H1 (cell line): ENCODE measurements around the gene SYTL1. TPM values are rescaled to one million over a fixed set of nuclear protein-coding genes. Genes with fewer than 3 reads are reported as not detected.

Experiments used
- CTCF ChIA-PET: fragments of 300-600 bp; sonication (Branson Sonifier 250); formaldehyde crosslinking; loops from one replicate; lab custom pipeline; 2021; ENCODE audit not compliant: partially characterized antibody; lab: Charles Lee
- POLR2A ChIA-PET: fragments of 300-600 bp; sonication (Branson Sonifier 250); formaldehyde crosslinking; loops from one replicate; lab custom pipeline; 2021; ENCODE audit warnings: inconsistent platforms; ENCODE audit not compliant: partially characterized antibody; lab: Charles Lee
- DNase-seq, 2 experiments: peaks; one replicate each; pipeline versions ENCODE4 v3.0.0 to v3.0.0-alpha.2; 2010 to 2022; ENCODE audit warnings: low spot score in 2 of 2, low read depth in 1 of 2, mixed read lengths in 1 of 2
- FAIRE-seq: peaks from 2 replicates; lab custom pipeline; 2011; peaks lifted over from hg19 to GRCh38; lab: Jason Lieb, UNC
- H2AFZ ChIP-seq: 2 replicates; pipeline ENCODE4 v1.8.1; 2012; ENCODE audit warnings: low read length, inconsistent platforms
- H2AK5ac ChIP-seq: 2 replicates; pipeline ENCODE4 v1.6.1; 2013; ENCODE audit warnings: low read depth, low read length
- H2BK120ac ChIP-seq: replicated peaks from 2 replicates; pipeline ENCODE3; 2013; ENCODE audit warnings: low read depth, low read length, inconsistent platforms
- H2BK12ac ChIP-seq: 2 replicates; pipeline ENCODE4 v1.6.1; 2013; ENCODE audit warnings: low read depth, low read length
- H2BK15ac ChIP-seq: 2 replicates; pipeline ENCODE4 v1.6.1; 2013; ENCODE audit warnings: low read length
- H2BK20ac ChIP-seq: 2 replicates; pipeline ENCODE4 v1.6.1; 2013; ENCODE audit warnings: low read length
- H2BK5ac ChIP-seq: 2 replicates; pipeline ENCODE4 v1.6.1; 2013; ENCODE audit warnings: low read depth, low read length
- H3K14ac ChIP-seq: 2 replicates; pipeline ENCODE4 v1.6.1; 2013; ENCODE audit warnings: inconsistent platforms; ENCODE audit not compliant: insufficient read length
- H3K18ac ChIP-seq: 2 replicates; pipeline ENCODE4 v1.6.1; 2013; ENCODE audit warnings: low read length; ENCODE audit errors: extremely low read depth
- H3K23ac ChIP-seq: 2 replicates; pipeline ENCODE4 v1.6.1; 2013; ENCODE audit warnings: inconsistent platforms; ENCODE audit not compliant: insufficient read length
- H3K23me2 ChIP-seq: 2 replicates; pipeline ENCODE4 v1.6.1; 2013; ENCODE audit warnings: low read depth, low read length
- H3K27ac ChIP-seq: 2 replicates; pipeline ENCODE4 v1.6.1; 2011; ENCODE audit warnings: low read depth, low read length, inconsistent platforms
- H3K27me3 ChIP-seq, 4 experiments: replicated peaks in 1 of 4; 1 replicate in 1 of 4; 2 replicates in 3 of 4; pipeline versions ENCODE4 v1.6.1 to v1.8.1; 2011 to 2013; ENCODE audit warnings: low read length in 3 of 4, mild to moderate bottlenecking in 3 of 4, inconsistent platforms in 2 of 4, mixed read lengths in 2 of 4, moderate library complexity in 1 of 4; ENCODE audit not compliant: control insufficient read depth in 3 of 4, insufficient read depth in 3 of 4; ENCODE audit errors: extremely low read depth in 1 of 4
- H3K36me3 ChIP-seq, 4 experiments: 2 replicates each; pipeline versions ENCODE4 v1.6.1 to v1.8.1; 2011 to 2013; ENCODE audit warnings: mild to moderate bottlenecking in 4 of 4, low read length in 3 of 4, moderate library complexity in 2 of 4, control low read depth in 1 of 4, inconsistent platforms in 1 of 4; ENCODE audit not compliant: insufficient read depth in 4 of 4, control insufficient read depth in 2 of 4
- H3K4ac ChIP-seq: replicated peaks from 2 replicates; pipeline ENCODE3; 2013; ENCODE audit warnings: low read length, low read depth, mixed read lengths, inconsistent platforms; ENCODE audit not compliant: insufficient read length
- H3K4me1 ChIP-seq, 4 experiments: replicated peaks in 1 of 4; 1 replicate in 1 of 4; 2 replicates in 3 of 4; pipeline versions ENCODE4 v1.6.1 to v1.8.1; 2011 to 2013; ENCODE audit warnings: low read length in 3 of 4, inconsistent platforms in 2 of 4, mixed read lengths in 1 of 4; ENCODE audit not compliant: insufficient read depth in 4 of 4, control insufficient read depth in 3 of 4
- H3K4me2 ChIP-seq, 2 experiments: 2 replicates each; pipeline versions ENCODE4 v1.6.1 to v1.8.1; 2011 to 2013; ENCODE audit warnings: low read depth in 2 of 2, low read length in 2 of 2, control low read depth in 1 of 2, inconsistent platforms in 1 of 2, mild to moderate bottlenecking in 1 of 2; ENCODE audit not compliant: insufficient read depth in 1 of 2
- H3K4me3 ChIP-seq, 4 experiments: fragments of 200-600, 300-600 bp in 1 of 4; sonication (generic), shearing (Covaris generic), sonication (Bioruptor Twin) in 1 of 4; 2 replicates each; pipeline versions ENCODE4 v1.5.1 to v1.8.1; 2011 to 2016; ENCODE audit warnings: low read length in 4 of 4, low read depth in 3 of 4, control low read depth in 2 of 4, inconsistent platforms in 2 of 4, mild to moderate bottlenecking in 2 of 4, mixed read lengths in 1 of 4, moderate library complexity in 1 of 4; ENCODE audit not compliant: insufficient read depth in 2 of 4; ENCODE audit errors: extremely low read depth in 1 of 4
- H3K56ac ChIP-seq: replicated peaks from 2 replicates; pipeline ENCODE3; 2013; ENCODE audit warnings: low read depth, mild to moderate bottlenecking, mixed read lengths, low read length, inconsistent platforms; ENCODE audit not compliant: insufficient read length
- H3K79me1 ChIP-seq: 2 replicates; pipeline ENCODE4 v1.6.1; 2013; ENCODE audit warnings: low read depth, low read length, control low read depth
- H3K79me2 ChIP-seq, 2 experiments: 2 replicates each; pipeline versions ENCODE4 v1.6.1 to v1.8.1; 2012 to 2013; ENCODE audit warnings: low read length in 2 of 2, mild to moderate bottlenecking in 2 of 2, inconsistent platforms in 1 of 2; ENCODE audit not compliant: insufficient read depth in 2 of 2, control insufficient read depth in 1 of 2
- H3K9ac ChIP-seq, 4 experiments: replicated peaks in 1 of 4; 1 replicate in 1 of 4; 2 replicates in 3 of 4; pipeline versions ENCODE4 v1.6.1 to v1.8.1; 2011 to 2013; ENCODE audit warnings: low read depth in 3 of 4, low read length in 3 of 4, control low read depth in 2 of 4, mild to moderate bottlenecking in 2 of 4, moderate library complexity in 2 of 4, inconsistent platforms in 1 of 4; ENCODE audit errors: extremely low read depth in 1 of 4
- H3K9me3 ChIP-seq, 2 experiments: 2 replicates each; pipeline versions ENCODE4 v1.6.1 to v1.8.1; 2012 to 2013; ENCODE audit warnings: mild to moderate bottlenecking in 2 of 2, moderate library complexity in 2 of 2, control low read depth in 1 of 2, inconsistent platforms in 1 of 2, low read depth in 1 of 2, low read length in 1 of 2, mixed read lengths in 1 of 2; ENCODE audit not compliant: insufficient read depth in 2 of 2
- H4K20me1 ChIP-seq, 2 experiments: replicated peaks in 1 of 2; 2 replicates each; pipeline versions ENCODE3 to v1.8.1; 2011 to 2013; ENCODE audit warnings: inconsistent platforms in 2 of 2, low read length in 2 of 2, mild to moderate bottlenecking in 1 of 2; ENCODE audit not compliant: insufficient read depth in 2 of 2, control insufficient read depth in 1 of 2
- H4K5ac ChIP-seq: 2 replicates; pipeline ENCODE4 v1.6.1; 2013; ENCODE audit warnings: low read length, low read depth, mixed read lengths, inconsistent platforms; ENCODE audit not compliant: insufficient read length
- H4K8ac ChIP-seq: 2 replicates; pipeline ENCODE4 v1.8.0; 2013; ENCODE audit warnings: mild to moderate bottlenecking, moderate library complexity, low read length, inconsistent platforms; ENCODE audit not compliant: insufficient read depth; ENCODE audit errors: extremely low read depth
- H4K91ac ChIP-seq: replicated peaks from 2 replicates; pipeline ENCODE3; 2013; ENCODE audit warnings: low read length, mixed read lengths, inconsistent platforms; ENCODE audit not compliant: insufficient read length
- BACH1 ChIP-seq: IDR thresholded peaks from 2 replicates; pipeline ENCODE4 v1.6.1; 2012; ENCODE audit warnings: low read length, improper control_type of control experiment
- CREB1 ChIP-seq: IDR thresholded peaks from 2 replicates; pipeline ENCODE4 v1.6.1; 2012; ENCODE audit warnings: inconsistent platforms
- EGR1 ChIP-seq: IDR thresholded peaks from 2 replicates; pipeline ENCODE4 v1.6.1; 2011; ENCODE audit warnings: low read depth, low read length, borderline replicate concordance
- JUN ChIP-seq: IDR thresholded peaks from 2 replicates; pipeline ENCODE4 v1.6.1; 2011; ENCODE audit warnings: low read depth, mild to moderate bottlenecking, improper control_type of control experiment, low read length
- PHF8 ChIP-seq: fragments of 200-600 bp; sonication (generic); conservative IDR thresholded peaks from 2 replicates; pipeline ENCODE4 v1.7.1; 2012; ENCODE audit warnings: low read depth, mild to moderate bottlenecking, inconsistent platforms, low read length, moderate library complexity
- POLR2A ChIP-seq, 2 experiments: IDR thresholded peaks; 1 replicate in 1 of 2; 2 replicates in 1 of 2; pipeline ENCODE4 v1.6.1; 2011; ENCODE audit warnings: low read depth in 2 of 2, low read length in 2 of 2, mild to moderate bottlenecking in 2 of 2; ENCODE audit errors: control extremely low read depth in 1 of 2
- RBBP5 ChIP-seq: IDR thresholded peaks from 2 replicates; pipeline ENCODE4 v1.7.1; 2012; ENCODE audit warnings: low read depth, mild to moderate bottlenecking, inconsistent platforms, low read length, moderate library complexity, borderline replicate concordance
- SAP30 ChIP-seq: fragments of 300-600 bp; sonication (generic); IDR thresholded peaks from 2 replicates; pipeline ENCODE4 v1.7.1; 2012; ENCODE audit warnings: low read length, moderate library complexity, mild to moderate bottlenecking, inconsistent platforms; ENCODE audit not compliant: insufficient read depth, insufficient replicate concordance
- SP4 ChIP-seq: IDR thresholded peaks from 2 replicates; pipeline ENCODE4 v1.6.1; 2012; ENCODE audit warnings: low read length, inconsistent platforms
- TEAD4 ChIP-seq: IDR thresholded peaks from 2 replicates; pipeline ENCODE4 v1.6.1; 2012; ENCODE audit warnings: low read depth, low read length, inconsistent platforms, mixed read lengths
- ZNF274 ChIP-seq: IDR thresholded peaks from 2 replicates; pipeline ENCODE4 v1.7.0; 2012; ENCODE audit warnings: low read length, borderline replicate concordance; ENCODE audit errors: extremely low read depth
- WGBS, 2 experiments: shearing (Covaris generic) in 1 of 2; methylation state at CpG; one replicate each; pipeline versions ENCODE4 v1.1.6 to v1.1.7; 2013 to 2015; ENCODE audit warnings: low lambda C conversion rate in 2 of 2, mixed read lengths in 2 of 2, inconsistent platforms in 1 of 2, low coverage in 1 of 2, missing lambda C conversion rate in 1 of 2; ENCODE audit not compliant: insufficient replicate concordance in 2 of 2, insufficient coverage in 1 of 2, insufficient read length in 1 of 2; ENCODE audit errors: extremely low coverage in 1 of 2, missing lambda C conversion rate in 1 of 2; 5-methylcytosine and 5-hydroxymethylcytosine counted together
- polyA plus RNA-seq, 7 experiments: library from polyadenylated mRNA; depleted of rRNA in 3 of 7; stranded (reverse) in 5 of 7; unstranded in 2 of 7; fragments of >200 nt in 5 of 7; fragments of 200-250 nt in 2 of 7; gene quantifications; 1 replicate in 5 of 7; 2 replicates in 1 of 7; 4 replicates in 1 of 7; pipeline versions ENCODE4 v1.2.1 to v1.2.3, GENCODE V29; 2011 to 2013; ENCODE audit warnings: missing spikeins in 2 of 7, mixed read lengths in 2 of 7
- total RNA-seq: library from RNA; stranded (reverse); fragmentation: NEBNext Ultra II Directional; extraction: Animal tissue kit (Norgen Biotek cat#: 25700); gene quantifications from 2 replicates; pipeline ENCODE4 v1.2.1, GENCODE V29; 2021
- TF ChIP-seq, protein P1 (sequence below): IDR thresholded peaks from 2 replicates; pipeline ENCODE4 v1.6.1; 2012; ENCODE audit warnings: inconsistent platforms
- TF ChIP-seq, protein P2 (sequence below): IDR thresholded peaks from 2 replicates; pipeline ENCODE4 v1.6.1; 2011; ENCODE audit warnings: low read depth, mild to moderate bottlenecking, low read length; ENCODE audit not compliant: insufficient read depth

SYTL1 gene
- total and polyA plus RNA-seq, 2 of the 8 experiments (the other 6 are each of a cell fraction or from before 2014, with no cell fraction given) = 6.4 to 19.5 TPM

GRCh38 chr1:27338751-27339150, 3.1 kb upstream of the SYTL1 start:
- Histone ChIP-seq H3K36me3 (peaks cover under 1 to 14% (median 6%) of the 10 kb centered on the region in 4 experiments; a peak in 6 of 8 replicates), H2AFZ (no peak overlapping the region), H2BK20ac (0 out of 2 replicates have a peak overlapping the region, but pooled peaks have one; percentile 32), H2BK120ac (no peak overlapping the region), H3K79me1 (no peaks in the 10 kb centered on the region), H3K9ac (no peak overlapping the region), H4K20me1 (peaks cover 2 to 8% of the 10 kb centered on the region in 2 experiments), H3K27ac (no peak overlapping the region; the same call in 1 of the 2 replicates), H4K91ac (no peak overlapping the region), H3K9me3 (no peaks in the 10 kb centered on the region), H3K27me3 (peaks cover 0 to 2% (median 0%) of the 10 kb centered on the region in 4 experiments; a peak in 1 of 7 replicates), H3K4me1 (peaks cover 0 to 25% (median 20%) of the 10 kb centered on the region in 4 experiments; a peak in 6 of 7 replicates), H4K8ac (no peak overlapping the region; the same call in 1 of the 2 replicates), H2BK5ac (no peak overlapping the region), H3K79me2 (no peaks in the 10 kb centered on the region; a peak in 1 of 4 replicates), H2BK12ac (no peak overlapping the region), H3K18ac (no peak overlapping the region), H2AK5ac (no peak overlapping the region), H4K5ac (no peak overlapping the region), H2BK15ac (no peak overlapping the region), H3K23ac (no peak overlapping the region), H3K23me2 (peaks cover 6% of the 10 kb centered on the region; the same call in 1 of the 2 replicates), H3K14ac (no peak overlapping the region), H3K4ac (no peak overlapping the region), H3K56ac (no peak overlapping the region), H3K4me2 (no peak overlapping the region), H3K4me3 (no peak overlapping the region)
- ChIA-PET CTCF (interaction anchor here (0.7 to 17.0 kb wide), 12 partner anchors 11 to 236 kb away, joined by 3 to 321 read pairs (median 4); no protein-coding TSS in a partner anchor), POLR2A (interaction anchor here (0.6 to 4.8 kb wide), 6 partner anchors 12 to 49 kb away, joined by 3 to 50 read pairs (median 3); no protein-coding TSS in a partner anchor)
- FAIRE-seq = no peak
- WGBS, 2 experiments = 89% methylated on average over 6 of the region's 6 CpGs; no CpG with 5 or more reads in 1 of the 2 experiments
- DNase-seq = no peak
- TF ChIP-seq ZNF274 (no peak), SAP30 (no peak), JUN (no peak), POLR2A (IDR thresholded peaks at IDR 0.05; ENCODE audit: control extremely low read depth in 1 of 2, low read depth in 2 of 2, low read length in 2 of 2) (no peak), TEAD4 (no peak), BACH1 (no peak), SP4 (no peak), RBBP5 (no peak), EGR1 (no peak), CREB1 (no peak), PHF8 (no peak)
- TF ChIP-seq, protein P1, sequence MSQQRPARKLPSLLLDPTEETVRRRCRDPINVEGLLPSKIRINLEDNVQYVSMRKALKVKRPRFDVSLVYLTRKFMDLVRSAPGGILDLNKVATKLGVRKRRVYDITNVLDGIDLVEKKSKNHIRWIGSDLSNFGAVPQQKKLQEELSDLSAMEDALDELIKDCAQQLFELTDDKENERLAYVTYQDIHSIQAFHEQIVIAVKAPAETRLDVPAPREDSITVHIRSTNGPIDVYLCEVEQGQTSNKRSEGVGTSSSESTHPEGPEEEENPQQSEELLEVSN = no peak
- TF ChIP-seq, protein P2, sequence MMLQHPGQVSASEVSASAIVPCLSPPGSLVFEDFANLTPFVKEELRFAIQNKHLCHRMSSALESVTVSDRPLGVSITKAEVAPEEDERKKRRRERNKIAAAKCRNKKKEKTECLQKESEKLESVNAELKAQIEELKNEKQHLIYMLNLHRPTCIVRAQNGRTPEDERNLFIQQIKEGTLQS = no peak
